PFSK-1 (cell line): ENCODE measurements around the gene PCDH15.

ENCODE experiments used
- REST ChIP-seq, 2 experiments: IDR thresholded peaks; 2 replicates each; pipeline versions ENCODE4 v1.6.1 to v1.8.0; 2011 to 2012; ENCODE audit warnings: low read depth in 2 of 2, low read length in 2 of 2, control low read depth in 1 of 2, inconsistent platforms in 1 of 2, mild to moderate bottlenecking in 1 of 2, moderate library complexity in 1 of 2; ENCODE audit not compliant: insufficient read depth in 1 of 2
- SIN3A ChIP-seq: IDR thresholded peaks from 2 replicates; pipeline ENCODE4 v1.6.1; 2012; ENCODE audit warnings: mild to moderate bottlenecking, low read length, moderate library complexity, borderline replicate concordance; ENCODE audit not compliant: insufficient read depth

- TF ChIP-seq SIN3A (no peak), REST (IDR thresholded peaks at IDR 0.05; ENCODE audit: insufficient read depth in 1 of 2, low read depth in 2 of 2, low read length in 2 of 2) (no peak)
Measured at GRCh38 chr10:54282012-54282411, 519.0 kb downstream of the PCDH15 start.
